Ascending aorta (tissue), 2 donors: ENCODE data around the gene GALE. TPM values are rescaled to one million over a fixed set of nuclear protein-coding genes. Genes with fewer than 3 reads are reported as not detected.
"Not testable (repeated sequence)": the region's sequence is repeated elsewhere in the genome, so short reads cannot be mapped to it uniquely, and the experiment has no call there.

Source experiments
- DNase-seq, 2 donors: peaks; one replicate each; pipeline ENCODE4 v3.0.0-alpha.2; 2019; ENCODE audit warnings: low spot score in 2 of 2
- H3K27ac ChIP-seq, 2 donors: fragments of 200-600 bp; sonication (generic); one replicate each; pipeline ENCODE4 v1.5.1; 2016 to 2017; ENCODE audit warnings: mild to moderate bottlenecking in 1 of 2
- H3K27me3 ChIP-seq: fragments of 200-600 bp; sonication (generic); one replicate; pipeline ENCODE4 v1.5.1; 2017
- H3K36me3 ChIP-seq, 2 donors: fragments of 200-600 bp; sonication (generic); one replicate each; pipeline ENCODE4 v1.5.1; 2016
- H3K4me1 ChIP-seq, 2 donors: fragments of 200-600 bp; sonication (generic); one replicate each; pipeline ENCODE4 v1.5.1; 2016 to 2017; ENCODE audit warnings: mild to moderate bottlenecking in 1 of 2
- H3K4me3 ChIP-seq, 2 donors: fragments of 200-600 bp; sonication (generic); one replicate each; pipeline ENCODE4 v1.5.1; 2016 to 2017; ENCODE audit warnings: mild to moderate bottlenecking in 1 of 2
- H3K9me3 ChIP-seq, 2 donors: fragments of 200-600 bp; sonication (generic); one replicate each; pipeline ENCODE4 v1.5.1; 2016
- CTCF ChIP-seq, 3 experiments: fragments of 200-600 bp in 2 of 3; fragments of 450-650 bp in 1 of 3; sonication (generic) in 2 of 3; IDR thresholded peaks; one replicate each; pipeline ENCODE4 v1.5.1; 2016 to 2019; ENCODE audit warnings: antibody characterized with exemption in 3 of 3, mild to moderate bottlenecking in 1 of 3, moderate library complexity in 1 of 3
- intact Hi-C: fragments of 100-400 bp; cut with DNase I; formaldehyde crosslinking; loops from one replicate; pipeline ENCODE4 v1.15.1; 2023
- total RNA-seq: library from RNA; depleted of rRNA; stranded (reverse); fragments of >200 nt; gene quantifications from one replicate; pipeline ENCODE4 v1.1.0, GENCODE V29; 2016

GALE gene
- 30.4 TPM for total RNA-seq

- Histone ChIP-seq H3K4me1 (peaks cover 9 to 14% of the 10 kb centered on the region in 2 donors), H3K36me3 (peaks cover 5 to 18% of the 10 kb centered on the region in 2 donors), H3K9me3 (no peaks in the 10 kb centered on the region), H3K4me3 (peak within 1 kb of the TSS; percentile 82 to 93), H3K27ac (peak within 1 kb of the TSS; percentile 87 to 97), H3K27me3 (no peaks in the 10 kb centered on the region)
- TF ChIP-seq CTCF (IDR thresholded peaks at IDR 0.05) = no peak
- intact Hi-C loops = loop anchor here (1.0 to 5.0 kb wide), 4 partner anchors 9 to 159 kb away; partner anchors contain the start of genes FUCA1, LYPLA2, PITHD1 and PNRC2
- DNase-seq = peak; percentile 87 to 98
These were observed at the start of gene GALE for GRCh38 chr1:23800400-23801337. Gene GALE, minus strand, starts transcription at chr1:23800754. Its CDS starts 1,747 bp downstream, at chr1:23799007.

- intact Hi-C loops = no loop called here
- H3K36me3 ChIP-seq = peaks cover 35 to 45% of the 10 kb centered on the region in 2 donors
- H3K27me3 ChIP-seq = no peaks in the 10 kb centered on the region
- no peak for TF ChIP-seq CTCF (IDR thresholded peaks at IDR 0.05)
- no peak overlapping the region for H3K4me3 ChIP-seq
- DNase-seq = peak in 1 of 2 donors; percentile 3
- peak overlapping the region in 1 of 2 donors; percentile 41 for H3K27ac ChIP-seq
- H3K9me3 ChIP-seq = no peaks in the 10 kb centered on the region
- H3K4me1 ChIP-seq = no peaks in the 10 kb centered on the region
These were observed 48.4 kb upstream of the GALE start for GRCh38 chr1:23848673-23849616.

GRCh38 chr1:23847482-23848095 is 47.0 kb upstream of the GALE start:
- DNase-seq, H3K4me1 ChIP-seq, intact Hi-C loops, H3K27me3 ChIP-seq, H3K9me3 ChIP-seq, H3K4me3 ChIP-seq, H3K27ac ChIP-seq: not testable (repeated sequence)
- H3K36me3 ChIP-seq = peaks cover 32 to 45% of the 10 kb centered on the region in 2 donors

- Histone ChIP-seq H3K36me3 (peaks cover 32 to 41% of the 10 kb centered on the region in 2 donors), H3K27ac (no peak overlapping the region), H3K27me3 (no peaks in the 10 kb centered on the region), H3K4me1 (no peaks in the 10 kb centered on the region), H3K4me3 (no peak overlapping the region), H3K9me3 (no peaks in the 10 kb centered on the region)
- intact Hi-C loops = no loop called here
- DNase-seq = peak in 1 of 2 donors; percentile 3
- TF ChIP-seq CTCF (IDR thresholded peaks at IDR 0.05) = no peak
These were observed 44.6 kb upstream of the GALE start for GRCh38 chr1:23845163-23845562.

- Histone ChIP-seq H3K27ac (no peak overlapping the region), H3K9me3 (no peaks in the 10 kb centered on the region), H3K4me3 (no peak overlapping the region), H3K27me3 (no peaks in the 10 kb centered on the region), H3K4me1 (peaks cover 0 to 3% of the 10 kb centered on the region in 2 donors), H3K36me3 (peaks cover 29 to 41% of the 10 kb centered on the region in 2 donors)
- DNase-seq = no peak
- TF ChIP-seq CTCF (IDR thresholded peaks at IDR 0.05) = no peak
- intact Hi-C loops = no loop called here
These were observed 43.1 kb upstream of the GALE start for GRCh38 chr1:23843644-23844043.
